ENCODE measurements around the gene GAB4.
"Not testable (repeated sequence)": the region's sequence is repeated elsewhere in the genome, so short reads cannot be mapped to it uniquely, and the experiment has no call there.

The GAB4 gene

GRCh38 chr22:17007852-17008731, at the start of gene GAB4:
Gene GAB4 (minus strand): TSS chr22:17008222. CDS start chr22:17008114, 108 bp downstream.
- DNase-seq, result no peak

GRCh38 chr22:17056807-17057206, 48.8 kb upstream of the GAB4 start:
- no peak for DNase-seq

- DNase-seq, result no peak
These were observed 48.0 kb upstream of the GAB4 start for GRCh38 chr22:17056058-17056457.

- DNase-seq, result no peak
These were observed 39.6 kb upstream of the GAB4 start for GRCh38 chr22:17047656-17048055.

GRCh38 chr22:17046566-17047348, 38.7 kb upstream of the GAB4 start:
- DNase-seq, result no peak

GRCh38 chr22:17043521-17043920, 35.5 kb upstream of the GAB4 start:
- DNase-seq, result no peak

GRCh38 chr22:17036842-17037711, 29.1 kb upstream of the GAB4 start:
- DNase-seq, result not testable (repeated sequence)

GRCh38 chr22:17035976-17036841, 28.2 kb upstream of the GAB4 start:
- not testable (repeated sequence) for DNase-seq

- no peak for DNase-seq
These were observed 27.2 kb upstream of the GAB4 start for GRCh38 chr22:17035246-17035645.

GRCh38 chr22:17034532-17034931, 26.5 kb upstream of the GAB4 start:
- not testable (repeated sequence) for DNase-seq

GRCh38 chr22:17032277-17032676, 24.3 kb upstream of the GAB4 start:
- not testable (repeated sequence) for DNase-seq

- not testable (repeated sequence) for DNase-seq
These were observed 16.4 kb upstream of the GAB4 start for GRCh38 chr22:17024380-17024779.

- not testable (repeated sequence) for DNase-seq
These were observed 7.5 kb upstream of the GAB4 start for GRCh38 chr22:17015552-17015951.

GRCh38 chr22:17014101-17014440, 6.0 kb upstream of the GAB4 start:
- DNase-seq, result not testable (repeated sequence)

- DNase-seq, result no peak
These were observed 5.5 kb upstream of the GAB4 start for GRCh38 chr22:17013396-17014100.

- DNase-seq, result no peak
These were observed 4.2 kb upstream of the GAB4 start for GRCh38 chr22:17012267-17012666.

GRCh38 chr22:17009640-17010291, 1.7 kb upstream of the GAB4 start:
- DNase-seq, result no peak

GRCh38 chr22:17007257-17007656, 765 bp downstream of the GAB4 start:
- no peak for DNase-seq

- no peak for DNase-seq
These were observed 18.1 kb downstream of the GAB4 start for GRCh38 chr22:16989915-16990314.

- DNase-seq, result no peak
These were observed 19.8 kb downstream of the GAB4 start for GRCh38 chr22:16988257-16988656.

GRCh38 chr22:16987822-16988221, 20.2 kb downstream of the GAB4 start:
- DNase-seq, result no peak

Data from HCEC 1CT (cell line).